ENCODE measurements around the gene TOMM22.
A peak's percentile ranks its signal among the peaks of the same experiment; 100 is the strongest.
"Not testable (repeated sequence)": the region's sequence is repeated elsewhere in the genome, so short reads cannot be mapped to it uniquely, and the experiment has no call there.

The TOMM22 gene

GRCh38 chr22:38681582-38682335, at the start of gene TOMM22:
TSS of gene TOMM22 (plus strand) at chr22:38681957. CDS start at chr22:38681979, 22 bp downstream.
- peak; percentile 74 to 75 for DNase-seq (ENCODE audit: low read depth in 2 of 2)

GRCh38 chr22:38632528-38632927, 49.2 kb upstream of the TOMM22 start:
- no peak for DNase-seq (ENCODE audit: low read depth in 2 of 2)

DNA sequence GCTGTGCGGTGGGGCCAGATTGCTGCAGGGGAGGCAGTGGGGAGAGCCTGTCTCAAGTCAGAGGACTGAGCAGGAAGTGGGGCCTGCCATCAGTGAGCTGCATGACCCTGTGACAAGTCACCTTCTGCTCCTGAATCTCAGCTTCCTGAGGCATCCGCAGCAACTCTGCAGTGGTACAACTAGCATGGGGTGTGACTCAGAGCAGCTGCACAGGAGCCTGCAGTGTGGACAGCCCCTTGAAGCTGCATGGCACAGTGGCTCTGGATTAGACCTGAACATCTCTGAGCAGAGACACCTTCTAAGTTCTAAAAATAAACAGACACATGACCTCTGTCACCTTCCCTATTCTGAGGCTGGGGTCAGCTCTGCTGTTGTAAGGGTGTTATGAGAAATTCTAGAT, 43.5 kb upstream of the TOMM22 start:
- no peak for DNase-seq (ENCODE audit: low read depth in 2 of 2)

GRCh38 chr22:38638728-38639127, 43.0 kb upstream of the TOMM22 start:
- DNase-seq (ENCODE audit: low read depth in 2 of 2) = no peak

DNA sequence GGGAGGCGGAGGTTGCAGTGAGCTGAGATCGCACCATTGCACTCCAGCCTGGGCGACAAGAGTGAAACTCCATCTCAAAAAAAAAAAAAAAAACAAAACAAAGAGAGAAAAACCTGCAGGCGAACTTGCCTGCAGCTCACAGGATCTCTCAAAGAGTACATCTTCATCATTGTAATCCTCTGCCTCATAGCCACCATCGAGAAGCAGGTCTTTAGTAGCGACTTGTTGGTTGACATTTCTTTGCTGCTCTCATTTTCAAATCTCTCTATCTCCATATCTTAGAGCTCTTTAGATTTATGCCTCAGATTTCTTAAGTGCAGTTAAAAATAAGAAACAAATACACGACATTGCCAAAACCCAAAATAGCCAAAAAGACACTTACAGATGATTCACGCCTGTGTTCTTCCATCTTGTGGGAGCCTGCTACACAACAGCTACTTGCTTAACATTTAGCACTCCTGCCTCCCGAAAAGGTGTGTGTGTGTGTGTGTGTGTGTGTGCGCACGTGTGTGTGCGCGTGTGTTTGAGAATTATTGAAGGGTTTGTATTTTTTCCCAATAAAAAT, 40.2 kb upstream of the TOMM22 start:
- no peak for DNase-seq (ENCODE audit: low read depth in 2 of 2)

DNA sequence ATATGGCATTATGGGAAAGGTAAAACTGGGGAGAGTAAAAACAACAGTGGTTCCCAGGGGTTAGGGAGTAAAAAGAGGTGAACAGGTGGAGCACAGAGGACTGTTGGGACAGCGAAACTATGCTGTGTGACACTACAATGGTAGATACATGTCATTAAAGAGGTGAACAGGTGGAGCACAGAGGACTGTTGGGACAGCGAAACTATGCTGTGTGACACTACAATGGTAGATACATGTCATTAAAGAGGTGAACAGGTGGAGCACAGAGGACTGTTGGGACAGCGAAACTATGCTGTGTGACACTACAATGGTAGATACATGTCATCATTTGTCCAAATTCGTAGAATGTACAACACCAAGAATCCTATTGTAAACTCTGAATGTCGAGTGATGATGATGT, 37.5 kb upstream of the TOMM22 start:
- DNase-seq (ENCODE audit: low read depth in 2 of 2) = not testable (repeated sequence)

DNA sequence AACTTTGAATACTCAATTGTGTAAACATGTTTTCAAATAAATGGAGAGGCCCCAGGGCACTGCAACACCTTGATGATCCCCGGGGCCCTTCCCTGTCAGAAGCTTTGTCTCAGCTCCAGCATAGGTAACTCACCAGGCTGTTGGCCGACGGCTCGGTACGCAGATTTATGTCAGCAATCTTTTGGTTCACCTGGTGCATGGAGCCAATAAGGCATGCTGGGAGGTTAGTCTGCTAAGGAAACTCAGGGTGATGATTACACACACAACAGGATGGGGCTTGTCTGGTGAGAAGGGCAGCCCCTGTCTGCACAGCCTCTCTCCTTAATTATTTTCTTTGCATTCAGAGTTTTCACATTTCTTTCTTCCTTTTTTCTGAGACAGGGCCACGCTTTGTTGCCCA, 36.3 kb upstream of the TOMM22 start:
- no peak for DNase-seq (ENCODE audit: low read depth in 2 of 2)

GRCh38 chr22:38649841-38650522, 31.8 kb upstream of the TOMM22 start:
- DNase-seq (ENCODE audit: low read depth in 2 of 2) = no peak

DNA sequence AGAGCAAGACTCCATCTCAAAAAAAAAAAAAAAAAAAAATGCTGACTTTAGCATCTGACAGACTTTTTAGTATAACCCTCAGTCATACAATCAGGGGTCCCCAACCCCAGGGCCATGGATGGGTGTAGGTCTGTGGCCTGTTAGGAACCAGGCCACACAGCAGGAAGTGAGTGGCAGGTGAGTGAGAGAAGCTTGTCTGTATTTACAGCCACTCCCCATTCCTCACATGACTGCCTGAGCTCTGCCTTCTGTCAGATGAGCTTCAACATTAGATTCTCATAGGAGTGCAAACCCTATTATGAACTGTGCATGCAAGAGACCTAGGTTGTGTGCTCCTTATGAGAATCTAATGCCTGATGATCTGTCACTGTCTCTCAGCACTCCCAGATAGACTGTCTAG, 28.9 kb upstream of the TOMM22 start:
- DNase-seq (ENCODE audit: low read depth in 2 of 2) = no peak

GRCh38 chr22:38653741-38654140, 28.0 kb upstream of the TOMM22 start:
- DNase-seq (ENCODE audit: low read depth in 2 of 2) = no peak

- peak in 1 of 2 donors; percentile 1 for DNase-seq (ENCODE audit: low read depth in 2 of 2)
Measured at GRCh38 chr22:38655519-38656255, 26.1 kb upstream of the TOMM22 start.

DNA sequence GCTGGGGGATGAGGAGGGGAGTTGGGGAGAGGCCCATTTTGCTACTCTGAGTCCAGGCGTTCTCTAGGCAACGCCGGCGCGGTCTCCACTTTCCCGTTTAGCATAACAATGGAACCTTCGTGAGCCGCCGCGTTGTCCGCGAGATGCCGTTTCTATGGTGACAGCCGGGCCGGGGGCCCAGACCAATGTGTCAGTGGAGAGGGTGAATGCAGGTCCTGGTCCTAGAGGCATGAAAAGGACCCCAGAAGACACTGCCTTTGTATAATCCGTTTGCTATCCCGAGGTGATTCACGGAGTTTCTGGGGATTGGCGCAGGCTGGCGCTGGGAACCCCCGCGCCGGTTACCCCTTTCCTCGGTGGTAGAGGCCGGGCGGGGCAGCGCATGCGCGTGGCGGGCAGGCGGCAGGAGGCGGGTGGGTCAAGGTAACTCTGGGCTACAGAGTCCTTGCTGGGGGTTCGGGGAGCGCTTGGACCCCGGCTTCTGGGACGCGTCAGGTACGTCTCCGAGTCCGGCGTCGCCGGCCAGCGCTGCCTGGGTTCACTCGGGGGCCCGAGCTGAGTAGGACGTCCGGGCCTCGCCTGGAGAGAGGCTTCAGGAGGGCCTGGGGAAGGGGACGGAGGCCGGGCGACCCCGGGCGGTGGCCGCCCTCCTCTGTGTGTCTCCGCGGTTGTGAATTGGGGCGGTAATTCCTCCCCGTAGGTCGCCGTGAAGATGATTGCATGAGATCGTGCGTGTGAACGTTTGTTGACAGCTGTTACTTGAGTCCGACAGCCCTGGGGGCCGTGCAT, 25.3 kb upstream of the TOMM22 start, which contains the start of the genes CBY1 and FAM227A:
TSS of gene CBY1 (plus strand) at position 383 of the 789 bp plus-strand sequence. CDS start 11,417 bp downstream, outside the sequence.
TSS of gene FAM227A (minus strand) at position 137 of the 789 bp plus-strand sequence. CDS start 6,224 bp downstream, outside the sequence.
- peak; percentile 67 to 76 for DNase-seq (ENCODE audit: low read depth in 2 of 2)

- DNase-seq (ENCODE audit: low read depth in 2 of 2) = peak in 1 of 2 donors; percentile 16
Measured at GRCh38 chr22:38657045-38657909, 24.5 kb upstream of the TOMM22 start.

DNA sequence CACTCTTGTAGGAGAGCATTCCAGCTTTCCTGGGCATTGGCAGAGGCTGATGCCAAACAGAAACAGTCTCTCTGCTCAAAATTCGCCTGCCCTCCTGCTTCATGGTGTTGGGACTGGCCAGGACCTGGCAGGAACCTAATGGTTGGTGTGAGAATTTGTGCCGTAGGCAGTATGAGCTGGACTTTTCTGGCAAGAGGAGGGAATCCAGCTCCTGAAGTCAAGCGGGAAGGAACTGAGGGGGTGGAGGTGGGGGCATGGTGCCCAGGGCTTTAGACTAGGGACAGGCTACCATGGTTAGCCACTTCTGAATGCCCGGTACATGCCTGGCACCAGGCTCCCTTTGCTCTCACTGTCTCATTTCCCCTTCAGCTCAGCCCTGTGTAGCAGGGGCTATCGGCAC, 6.9 kb upstream of the TOMM22 start:
- no peak for DNase-seq (ENCODE audit: low read depth in 2 of 2)

DNA sequence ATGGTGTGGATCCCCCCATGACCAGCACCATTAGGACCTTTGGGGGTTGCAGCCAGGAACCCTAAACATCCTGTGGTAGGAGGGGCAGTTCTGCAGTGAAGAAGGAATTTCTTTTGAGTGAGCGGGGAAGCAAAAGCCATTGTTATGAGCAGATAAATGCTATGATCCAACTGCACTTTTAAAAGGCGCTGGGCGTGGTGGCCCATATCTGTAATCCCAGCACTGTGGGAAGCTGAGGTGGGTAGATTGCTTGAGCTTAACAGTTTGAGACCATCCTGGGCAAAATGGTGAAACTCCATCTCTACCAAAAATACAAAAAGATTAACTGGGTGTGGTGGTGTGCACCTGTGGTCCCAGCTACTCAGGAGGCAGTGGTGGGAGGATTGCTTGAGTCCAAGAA, 5.9 kb upstream of the TOMM22 start:
- no peak for DNase-seq (ENCODE audit: low read depth in 2 of 2)

DNA sequence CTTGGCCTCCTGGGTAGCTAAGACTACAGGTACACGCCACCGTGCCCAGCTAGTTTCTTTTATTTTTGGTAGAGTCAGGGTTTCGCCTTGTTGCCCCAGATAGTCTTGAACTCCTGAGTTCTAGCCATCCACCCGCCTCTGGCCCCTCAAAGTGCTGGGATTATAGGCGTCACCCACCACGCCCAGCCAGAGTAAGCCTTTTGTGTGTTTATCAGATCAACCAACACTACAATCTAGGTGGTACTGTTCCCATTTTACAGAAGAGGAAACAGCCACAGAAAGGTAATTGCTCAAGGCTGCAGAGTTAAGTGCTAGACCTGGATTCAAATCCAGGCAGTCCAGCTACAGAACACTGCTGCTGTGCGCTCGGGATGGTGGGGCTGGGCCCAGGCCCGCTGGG, 3.1 kb downstream of the TOMM22 start:
- no peak for DNase-seq (ENCODE audit: low read depth in 2 of 2)

- DNase-seq (ENCODE audit: low read depth in 2 of 2) = no peak
Measured at GRCh38 chr22:38685761-38686160, 4.0 kb downstream of the TOMM22 start.

GRCh38 chr22:38689651-38690050, 7.9 kb downstream of the TOMM22 start:
- no peak for DNase-seq (ENCODE audit: low read depth in 2 of 2)

- DNase-seq (ENCODE audit: low read depth in 2 of 2) = no peak
Measured at GRCh38 chr22:38694049-38694448, 12.3 kb downstream of the TOMM22 start.

DNA sequence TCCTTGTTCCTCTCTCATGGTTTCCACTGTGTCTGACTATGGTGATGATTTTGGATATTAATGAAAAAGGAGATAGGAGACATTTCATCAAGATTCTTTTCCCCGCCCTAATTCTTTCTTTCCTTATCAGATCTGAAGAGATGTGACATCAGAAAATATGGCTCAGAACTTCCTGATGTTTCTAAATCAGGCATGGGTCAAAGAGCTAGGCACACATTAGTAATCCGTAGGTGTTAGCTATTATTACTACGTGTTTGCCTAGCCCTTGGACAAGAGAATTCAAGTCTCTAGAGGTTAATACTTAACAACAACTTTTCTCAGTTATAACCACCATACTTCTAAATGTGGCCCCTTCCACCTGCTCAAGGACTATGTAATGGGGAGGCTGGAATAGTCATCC, 13.2 kb downstream of the TOMM22 start:
- DNase-seq (ENCODE audit: low read depth in 2 of 2) = no peak

All from activated CD4-positive, alpha-beta T cell treated with anti-CD3 and anti-CD28 coated beads for 24 hours (primary cell).